ENCODE measurements around the gene GABRB1.

GRCh38 chr4:47271291-47271690 is 239.9 kb downstream of the GABRB1 start:
- TF ChIP-seq CTCF (conservative IDR thresholded peaks at IDR 0.05; ENCODE audit: low read length) (no peak), EZH2phosphoT487 (IDR thresholded peaks at IDR 0.05; ENCODE audit: borderline replicate concordance) (no peak)

Data from Loucy (cell line).